GM19468 (cell line): Measurements from ENCODE around the gene NACC2.

Experiments
- ATAC-seq: cut with Tn5 transposase; IDR thresholded peaks from one replicate; pipeline ENCODE4 v1.9.1; 2021; ENCODE audit warnings: mild to moderate bottlenecking, moderate library complexity, moderate number of reproducible peaks; ENCODE audit not compliant: unreplicated experiment; ENCODE audit errors: extremely low read depth

NACC2 gene

GRCh38 chr9:136015656-136016571 is 79.2 kb downstream of the NACC2 start:
- ATAC-seq: no peak

GRCh38 chr9:136014924-136015633 is 80.0 kb downstream of the NACC2 start:
- ATAC-seq: no peak

GRCh38 chr9:136014147-136014923 is 80.8 kb downstream of the NACC2 start:
- ATAC-seq: no peak

- no peak for ATAC-seq
These were observed 81.5 kb downstream of the NACC2 start for GRCh38 chr9:136013524-136014034.

GRCh38 chr9:136013116-136013515 is 82.0 kb downstream of the NACC2 start:
- ATAC-seq: no peak

- no peak for ATAC-seq
These were observed 82.4 kb downstream of the NACC2 start for GRCh38 chr9:136012651-136013050.

GRCh38 chr9:136011703-136012496 is 83.2 kb downstream of the NACC2 start:
- ATAC-seq: no peak

- ATAC-seq: no peak
These were observed 83.8 kb downstream of the NACC2 start for GRCh38 chr9:136011376-136011702.

GRCh38 chr9:136010615-136011361 is 84.3 kb downstream of the NACC2 start:
- ATAC-seq: no peak

- ATAC-seq: no peak
These were observed 84.9 kb downstream of the NACC2 start for GRCh38 chr9:136010176-136010575.

GRCh38 chr9:136009516-136009915 is 85.6 kb downstream of the NACC2 start:
- no peak for ATAC-seq

GRCh38 chr9:136008693-136008997 is 86.4 kb downstream of the NACC2 start:
- no peak for ATAC-seq

- no peak for ATAC-seq
These were observed 87.0 kb downstream of the NACC2 start for GRCh38 chr9:136007934-136008692.

GRCh38 chr9:136007276-136007933 is 87.7 kb downstream of the NACC2 start:
- no peak for ATAC-seq

GRCh38 chr9:136006169-136006568 is 88.9 kb downstream of the NACC2 start:
- ATAC-seq: no peak

- no peak for ATAC-seq
These were observed 90.4 kb downstream of the NACC2 start for GRCh38 chr9:136004712-136005111.

- no peak for ATAC-seq
These were observed 90.9 kb downstream of the NACC2 start for GRCh38 chr9:136004219-136004618.
